GM18520 (cell line): ENCODE results near the gene PLRG1.
"Not testable (repeated sequence)": the region's sequence is repeated elsewhere in the genome, so short reads cannot be mapped to it uniquely, and the experiment has no call there.

Experiments
- ATAC-seq: cut with Tn5 transposase; IDR thresholded peaks from one replicate; pipeline ENCODE4 v1.9.1; 2021; ENCODE audit not compliant: unreplicated experiment

PLRG1 gene

DNA sequence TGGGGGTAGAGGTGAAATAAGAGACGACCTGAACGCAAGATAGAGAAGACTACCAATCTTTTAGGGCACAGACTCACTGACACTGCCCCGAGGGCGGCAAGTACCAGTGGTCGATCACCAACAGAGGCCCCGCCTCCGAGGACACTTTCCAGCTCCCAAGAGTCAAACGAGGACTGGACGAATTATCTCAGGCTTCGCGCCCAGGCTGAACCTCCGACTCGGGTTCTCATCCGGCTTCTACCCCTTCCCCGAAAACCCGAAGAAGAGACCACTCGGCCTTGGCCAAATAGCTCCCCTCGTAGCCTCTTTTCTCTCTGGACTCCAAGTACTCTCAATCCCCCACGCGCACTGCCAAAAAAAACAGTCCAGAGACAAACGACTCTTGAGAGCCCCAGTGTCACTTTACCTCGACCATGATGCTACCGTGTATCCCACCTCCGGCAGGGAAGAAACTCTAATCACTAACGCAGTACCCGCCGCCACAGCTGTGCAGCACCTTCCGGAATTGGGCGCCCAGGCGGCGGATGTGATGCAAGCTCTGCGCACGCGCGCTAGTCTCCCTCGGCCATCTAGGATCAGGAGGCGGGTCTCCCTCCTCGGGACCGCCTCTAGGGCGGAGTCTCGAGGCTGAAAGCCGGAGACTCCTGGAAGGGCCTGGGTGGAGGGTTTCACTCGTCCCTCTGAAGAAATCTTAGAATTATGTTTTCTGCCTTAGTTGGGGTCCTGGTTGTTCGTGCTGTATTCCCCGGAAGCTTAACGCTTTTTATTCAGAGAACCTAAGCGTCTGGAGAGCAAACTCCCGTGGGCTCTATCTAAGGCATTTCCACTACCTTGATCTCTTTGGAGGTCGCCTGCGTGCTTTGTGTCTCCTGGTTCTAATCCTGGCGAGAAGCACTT lies at the start of gene PLRG1:
Gene PLRG1 (minus strand): TSS at position 507 of the 897 bp plus-strand sequence. CDS start 92 bp downstream, at position 415.
- ATAC-seq = peak; percentile 96

DNA sequence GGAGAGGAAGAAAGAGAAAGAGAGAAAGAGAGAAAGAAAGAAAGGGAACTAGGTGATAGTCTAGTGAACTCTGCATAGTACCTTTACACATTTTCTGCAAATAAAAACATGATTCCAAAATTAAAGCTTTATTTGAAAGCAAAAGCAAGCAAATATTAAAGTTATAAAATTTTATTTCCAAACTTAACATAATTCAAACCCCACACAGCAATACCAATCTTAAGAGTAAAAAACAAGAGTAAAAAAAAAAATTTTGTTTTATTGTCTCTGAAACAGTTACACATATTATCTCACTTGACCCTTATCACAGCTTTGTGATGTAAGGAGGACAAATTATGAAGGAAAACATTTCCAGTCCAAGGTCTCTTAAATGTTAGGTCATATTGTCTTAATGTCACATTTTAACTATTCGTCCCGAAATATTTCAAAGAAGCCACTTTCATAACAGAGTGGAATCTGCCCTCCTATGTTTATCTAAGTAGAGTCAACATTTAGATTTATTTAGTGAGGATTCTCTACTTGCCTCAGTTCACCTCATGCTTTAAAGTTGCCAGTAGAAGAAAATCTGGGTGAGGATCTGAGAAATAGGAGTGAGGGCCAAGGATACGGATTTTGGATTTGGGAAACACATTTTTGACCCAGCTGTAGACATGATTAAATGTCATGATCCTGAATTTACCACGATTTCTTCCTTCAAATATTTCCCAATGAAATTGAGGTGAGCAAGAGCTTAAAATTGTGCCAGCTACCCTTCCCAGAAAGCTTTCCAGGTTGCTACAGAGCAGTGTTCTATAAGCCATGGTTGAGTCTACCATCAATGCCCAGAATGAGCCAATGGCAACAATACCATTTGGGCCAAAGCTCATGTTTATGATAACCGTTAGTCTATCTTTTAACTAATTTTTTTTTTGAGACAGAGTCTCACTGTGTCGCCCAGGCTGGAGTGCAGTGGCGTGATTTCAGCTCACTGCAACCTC lies 47.9 kb upstream of the PLRG1 start:
- no peak for ATAC-seq

DNA sequence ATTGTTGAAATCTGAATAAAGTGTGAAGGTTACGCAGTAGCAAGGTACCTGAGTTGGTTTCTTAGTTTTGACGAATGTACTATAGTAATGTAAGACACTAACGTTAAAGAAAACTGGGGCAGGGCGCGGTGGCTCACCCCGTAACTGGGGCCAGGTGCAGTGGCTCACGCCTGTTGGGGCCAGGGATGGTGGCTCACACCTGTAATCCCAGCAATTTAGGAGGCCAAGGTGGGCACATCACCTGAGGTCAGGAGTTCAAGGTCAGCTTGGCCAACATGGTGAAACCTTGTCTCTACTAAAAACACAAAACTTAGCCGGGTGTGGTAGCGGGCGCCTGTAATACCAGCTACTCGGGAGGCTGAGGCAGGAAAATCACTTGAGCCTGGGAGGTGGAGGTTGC lies 47.1 kb upstream of the PLRG1 start:
- ATAC-seq = not testable (repeated sequence)

DNA sequence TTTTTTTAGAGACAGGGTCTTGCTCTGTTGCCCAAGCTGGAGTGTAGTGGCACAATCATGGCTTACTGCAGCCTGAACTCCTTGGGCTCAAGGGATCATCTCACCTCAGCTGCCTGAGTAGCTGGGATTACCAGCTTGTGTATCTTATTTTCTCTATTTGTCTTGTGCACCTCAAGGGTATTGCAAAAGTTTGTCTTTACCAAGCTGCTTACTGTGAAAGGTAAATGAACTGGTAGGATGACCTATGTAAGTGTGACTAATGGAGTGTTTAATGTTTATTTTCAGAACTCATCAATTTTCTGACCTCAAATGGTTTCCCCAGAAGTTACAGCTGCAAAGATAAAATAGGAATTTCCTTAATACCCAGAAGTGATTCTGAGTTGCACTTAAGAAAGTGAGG lies 45.6 kb upstream of the PLRG1 start:
- no peak for ATAC-seq

DNA sequence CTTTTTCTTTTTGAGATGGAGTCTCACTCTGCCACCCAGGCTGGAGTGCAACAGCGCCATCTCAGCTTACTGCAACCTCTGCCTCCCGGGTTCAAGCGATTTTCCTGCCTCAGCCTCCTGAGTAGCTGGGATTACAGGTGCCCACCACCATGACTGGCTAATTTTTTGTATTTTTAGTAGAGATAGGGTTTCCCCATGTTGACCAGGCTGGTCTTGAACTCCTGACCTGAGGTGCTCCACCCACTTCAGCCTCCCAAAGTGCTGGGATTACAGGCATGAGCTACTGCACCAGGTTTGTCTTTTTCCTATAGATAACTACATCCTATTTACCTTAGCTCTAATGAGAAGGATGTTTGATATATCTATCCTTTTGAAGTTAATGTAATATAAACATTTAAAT lies 44.1 kb upstream of the PLRG1 start:
- ATAC-seq = not testable (repeated sequence)

DNA sequence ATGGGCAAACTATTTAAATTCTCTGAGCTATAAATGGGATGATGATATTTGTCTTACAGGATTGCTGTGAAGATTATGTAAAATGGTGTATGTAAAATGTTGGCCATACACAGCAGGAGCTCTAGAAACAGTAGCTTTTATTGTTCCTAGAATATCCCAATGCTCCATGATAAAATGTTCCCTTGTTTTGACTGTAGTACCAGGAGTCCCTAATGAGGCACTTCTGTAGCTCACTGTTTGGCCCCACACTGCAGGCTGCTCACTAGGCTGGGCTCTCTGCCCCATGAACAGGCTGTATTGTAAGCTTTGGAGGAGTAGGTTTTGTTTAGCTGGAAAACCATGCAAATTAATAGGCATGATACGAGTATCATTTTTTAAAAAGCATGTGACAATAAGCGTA lies 43.7 kb upstream of the PLRG1 start:
- no peak for ATAC-seq

DNA sequence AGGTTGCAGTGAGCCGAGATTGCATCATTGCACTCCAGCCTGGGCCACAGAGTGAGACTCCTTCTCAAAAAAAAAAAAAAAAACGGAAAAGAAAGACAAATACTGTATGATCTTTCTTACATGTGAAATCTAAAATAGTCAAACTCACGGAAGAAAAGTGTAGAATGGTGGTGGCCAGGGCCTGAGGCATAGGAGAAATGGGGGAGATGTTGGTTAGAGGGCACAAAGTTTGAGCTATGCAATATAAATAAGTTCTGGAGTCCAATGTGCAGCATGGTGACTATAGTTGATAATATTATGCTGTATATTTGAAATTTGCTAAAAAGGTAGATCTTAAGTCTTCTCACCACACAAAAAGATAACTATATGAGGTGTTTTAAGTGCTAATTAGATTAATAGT lies 41.7 kb upstream of the PLRG1 start:
- ATAC-seq = no peak

DNA sequence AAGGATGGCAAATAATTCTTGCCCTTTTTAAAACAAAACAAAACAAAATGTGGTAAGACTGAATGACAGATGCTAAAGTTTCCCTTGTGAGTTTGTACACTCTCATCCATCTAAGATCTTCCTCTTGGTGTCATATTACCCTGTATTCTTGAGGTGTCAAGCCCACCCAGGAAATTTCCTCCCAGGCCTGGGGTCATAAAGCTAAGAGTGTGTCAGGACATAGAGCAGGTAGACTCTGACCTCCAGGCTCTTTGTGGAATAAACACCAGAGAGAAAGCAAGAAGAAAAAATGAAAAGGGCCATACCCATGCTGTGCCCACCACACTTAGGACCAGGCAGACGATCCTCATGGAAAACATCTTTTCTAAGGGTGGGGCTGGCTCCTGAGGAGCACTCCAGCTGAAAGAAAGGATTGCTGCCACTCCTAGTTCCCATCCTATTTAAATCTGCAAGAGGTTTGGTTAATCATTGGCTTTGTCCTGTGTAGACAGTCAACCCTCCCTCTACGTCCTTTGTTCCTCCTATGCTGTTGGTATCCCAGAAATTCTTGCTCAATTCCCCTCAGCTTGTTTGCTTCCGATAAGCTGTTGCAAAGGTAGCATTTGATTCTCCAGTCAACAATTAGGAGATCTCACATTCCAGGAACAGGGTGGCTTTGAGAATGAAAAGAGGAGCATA lies 40.3 kb upstream of the PLRG1 start, which contains the start of gene FGA:
Gene FGA (minus strand): TSS at position 414 of the 678 bp plus-strand sequence. CDS start 55 bp downstream, at position 359.
- no peak for ATAC-seq

DNA sequence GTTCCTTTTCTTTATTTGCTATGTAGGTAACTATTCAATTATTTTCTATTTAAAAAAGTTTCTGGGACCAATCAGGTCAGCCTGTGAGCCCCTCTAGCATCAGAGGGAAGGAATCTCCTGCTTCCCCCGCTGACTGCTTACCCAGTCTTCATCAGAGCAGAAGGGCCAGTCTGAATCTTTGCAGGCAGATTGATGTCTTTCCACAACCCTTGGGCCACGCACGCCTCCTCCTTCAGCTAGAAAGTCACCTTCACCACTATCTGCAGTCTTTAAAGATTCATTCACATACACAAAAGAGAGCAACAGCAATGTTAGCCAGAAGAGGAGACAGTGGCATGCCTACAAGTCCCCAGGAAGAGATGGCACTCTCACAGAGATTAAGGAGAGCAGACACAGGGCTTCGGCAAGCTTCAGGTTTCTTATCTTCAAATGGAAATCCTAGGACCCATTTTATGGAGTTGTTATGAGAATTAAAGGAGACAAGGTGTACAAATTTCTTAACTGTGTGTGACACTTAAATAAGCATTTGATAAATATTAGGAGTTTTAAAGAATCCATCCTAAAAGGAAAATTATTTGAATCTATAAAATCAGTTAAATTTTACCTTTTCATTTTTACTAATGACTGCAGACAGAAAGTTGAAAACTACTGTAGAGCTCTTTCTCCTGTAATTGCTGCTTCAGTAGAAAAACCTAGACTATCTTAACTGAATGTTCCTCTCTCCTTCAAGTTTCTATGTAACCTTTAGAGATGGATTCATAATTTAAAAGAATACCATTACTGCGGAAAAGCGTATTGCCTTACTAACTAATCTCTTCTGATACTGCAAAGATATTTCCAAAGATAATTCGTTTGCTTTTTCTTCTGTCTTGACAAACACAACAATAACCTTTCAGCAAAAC lies 39.3 kb upstream of the PLRG1 start:
- no peak for ATAC-seq

DNA sequence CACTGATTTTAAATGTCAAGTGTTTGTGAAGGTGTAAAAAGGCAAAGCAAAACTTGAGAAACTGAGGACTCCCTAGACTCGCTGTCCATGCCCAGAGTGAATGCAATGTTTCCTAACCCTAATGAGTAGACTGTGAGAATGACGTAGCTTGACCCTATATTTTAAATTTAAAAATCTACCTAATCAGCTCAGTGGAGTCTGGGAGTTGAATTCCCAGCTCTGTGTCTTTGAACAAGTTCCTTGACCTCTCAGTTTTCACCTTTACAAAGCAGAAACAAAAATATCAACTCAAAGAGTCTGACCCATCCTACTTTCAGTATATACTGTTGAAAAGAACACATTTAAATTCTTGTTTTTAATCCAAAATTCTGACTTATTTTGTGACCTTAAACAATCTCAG lies 38.0 kb upstream of the PLRG1 start:
- ATAC-seq = no peak

DNA sequence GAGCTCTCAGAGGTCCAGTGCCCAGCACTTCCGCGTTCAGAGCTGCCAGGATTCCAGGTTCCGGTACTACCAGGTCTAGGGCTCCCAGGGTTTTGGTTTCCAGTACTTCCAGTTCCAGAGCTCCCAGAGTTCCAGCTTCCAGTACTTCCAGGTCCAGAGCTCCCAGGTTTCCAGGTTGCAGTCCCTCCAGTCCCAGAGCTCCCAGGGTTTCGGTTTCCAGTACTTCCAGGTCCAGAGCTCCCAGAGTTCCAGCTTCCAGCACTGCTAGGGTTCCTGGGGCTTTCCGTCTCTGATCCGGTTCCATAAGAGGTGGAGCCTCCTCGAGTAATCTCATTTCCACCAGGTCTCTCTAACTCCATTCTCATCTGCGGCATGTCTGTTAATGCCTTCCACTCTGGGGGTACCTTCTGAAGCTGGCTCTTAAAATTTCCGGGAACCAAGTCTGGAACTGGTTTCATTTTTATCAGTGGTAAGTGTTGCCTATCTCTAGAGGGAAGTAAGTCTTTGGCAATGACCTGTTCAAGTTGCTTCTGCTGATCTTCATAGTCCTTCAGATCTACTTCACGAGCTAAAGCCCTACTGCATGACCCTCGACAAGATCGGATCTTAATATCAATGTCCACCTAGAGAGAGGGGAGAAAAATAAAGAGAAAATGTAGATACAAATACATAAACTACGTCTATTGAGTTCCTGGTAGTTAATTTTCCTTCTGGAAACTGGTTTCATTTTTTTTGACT lies 36.3 kb upstream of the PLRG1 start:
- no peak for ATAC-seq

DNA sequence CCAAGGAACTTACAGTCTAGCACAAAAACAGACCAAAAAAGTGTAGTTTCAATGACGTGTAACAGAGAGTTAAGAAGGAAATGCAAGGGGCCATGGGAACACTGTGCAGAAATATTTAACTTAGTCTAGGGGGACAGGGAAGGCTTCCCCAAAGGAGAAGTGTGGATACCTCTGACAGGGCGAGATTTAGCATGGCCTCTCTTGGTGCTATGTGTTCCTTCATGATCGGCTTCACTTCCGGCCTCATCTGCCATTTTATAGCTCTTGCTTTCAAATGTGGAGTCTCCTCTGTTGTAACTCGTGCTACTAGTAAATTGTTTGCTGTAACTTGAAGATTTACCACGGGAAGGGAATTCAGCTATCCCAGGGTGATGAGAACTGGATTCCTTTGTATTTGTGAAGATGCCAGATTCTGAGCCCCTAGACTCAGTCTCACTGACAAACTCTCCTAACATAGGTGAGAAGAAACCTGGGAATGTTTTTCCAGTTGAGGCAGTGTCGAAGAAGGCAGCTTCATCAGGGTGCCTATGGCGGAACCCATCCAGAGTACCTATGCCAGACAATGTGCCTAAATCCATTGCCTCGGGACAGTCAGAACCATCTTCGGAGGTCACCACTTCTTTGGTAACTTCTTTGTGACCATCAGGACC lies 35.3 kb upstream of the PLRG1 start:
- ATAC-seq = no peak

DNA sequence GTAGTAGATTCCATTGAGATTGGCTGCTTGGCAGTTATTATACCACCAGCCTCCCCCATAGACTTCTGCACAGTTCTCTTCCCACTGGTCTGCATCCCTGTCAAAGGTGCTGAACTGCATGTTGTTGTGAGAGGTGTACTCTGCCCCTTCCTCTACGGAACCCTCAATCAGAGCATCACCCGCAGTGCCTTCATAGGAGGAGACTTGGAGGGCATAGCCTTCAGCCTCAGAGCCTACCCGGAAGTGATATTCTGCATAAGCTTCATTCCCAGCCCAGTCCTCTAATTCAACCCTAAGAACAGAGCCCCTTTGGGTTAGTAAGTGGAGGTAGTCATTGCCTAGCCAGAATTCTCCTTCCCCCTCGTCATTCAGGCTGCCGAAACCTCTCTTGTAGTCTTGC lies 34.1 kb upstream of the PLRG1 start:
- ATAC-seq = no peak

DNA sequence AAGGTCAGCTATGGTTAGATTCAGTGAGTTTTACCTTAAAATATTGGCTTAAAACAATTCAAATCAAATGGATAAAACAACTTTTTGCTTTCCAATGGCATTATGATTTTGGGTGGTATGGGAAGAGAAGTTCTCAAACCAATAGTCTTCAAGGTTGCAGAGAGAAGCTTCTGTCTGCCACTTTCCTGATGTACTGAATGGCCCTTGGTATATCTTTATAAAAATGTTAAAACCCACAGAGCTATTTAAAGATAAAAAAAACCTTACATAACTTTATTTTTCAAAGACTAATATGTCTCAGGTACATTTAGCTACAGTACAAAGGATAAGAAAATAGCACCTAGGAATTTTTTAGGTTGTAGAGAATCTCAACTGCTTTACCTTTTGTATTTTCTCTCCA lies 33.5 kb upstream of the PLRG1 start:
- ATAC-seq = no peak

DNA sequence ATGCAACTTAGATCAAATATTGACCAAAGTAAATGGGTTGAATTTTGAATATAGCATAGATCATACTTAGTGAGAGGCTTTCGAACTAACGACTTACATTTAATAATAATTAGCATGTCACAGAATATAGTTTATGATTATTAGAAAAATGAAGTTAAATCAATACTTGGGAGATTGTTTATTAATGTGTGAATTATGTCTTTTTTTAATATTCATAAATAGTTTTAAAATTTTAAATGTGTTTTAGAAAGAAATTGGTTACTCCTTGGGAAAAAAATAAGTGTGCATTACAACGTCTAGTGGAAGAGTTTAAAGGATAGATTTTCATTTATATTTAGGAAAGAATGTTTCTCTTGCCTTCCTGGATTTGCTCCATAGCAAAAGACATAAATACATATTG lies 33.0 kb upstream of the PLRG1 start:
- ATAC-seq = no peak

DNA sequence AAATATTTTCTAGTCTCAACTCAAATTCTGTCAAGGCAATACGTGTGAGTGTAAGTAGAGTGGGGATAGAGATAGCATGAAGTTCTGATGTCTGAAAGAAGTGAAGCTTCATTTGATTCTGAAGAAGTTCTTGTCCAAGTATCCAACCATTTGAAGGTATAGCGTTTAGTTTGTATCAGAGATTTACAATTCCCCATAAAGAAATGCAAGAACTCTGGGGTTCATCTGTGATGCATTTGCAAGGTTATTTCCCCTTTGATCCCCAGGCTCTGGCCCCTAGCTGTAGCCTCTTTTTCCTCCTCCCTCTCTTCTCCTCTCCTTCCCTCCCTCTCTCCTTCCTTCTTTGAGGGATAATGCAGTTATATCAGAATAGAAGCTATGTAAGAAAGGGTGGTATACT lies 32.5 kb upstream of the PLRG1 start:
- ATAC-seq = no peak

DNA sequence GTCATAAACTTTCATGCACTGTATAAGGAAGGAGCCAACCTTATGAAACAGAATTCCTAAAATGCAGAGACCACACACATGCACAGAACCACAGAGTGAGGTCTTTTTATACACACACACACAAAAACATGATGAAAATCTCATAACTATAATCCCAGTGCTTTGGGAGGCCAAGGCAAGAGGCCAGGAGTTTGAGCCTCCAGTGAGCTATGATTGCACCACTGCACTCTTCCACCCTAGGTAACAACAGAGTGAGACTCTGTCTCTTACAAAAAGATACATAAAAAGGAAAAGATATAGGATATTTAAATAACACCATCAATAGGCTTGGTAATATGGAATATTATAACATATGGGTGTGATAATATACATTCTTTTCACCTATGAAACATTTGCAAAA lies 29.7 kb upstream of the PLRG1 start:
- no peak for ATAC-seq

DNA sequence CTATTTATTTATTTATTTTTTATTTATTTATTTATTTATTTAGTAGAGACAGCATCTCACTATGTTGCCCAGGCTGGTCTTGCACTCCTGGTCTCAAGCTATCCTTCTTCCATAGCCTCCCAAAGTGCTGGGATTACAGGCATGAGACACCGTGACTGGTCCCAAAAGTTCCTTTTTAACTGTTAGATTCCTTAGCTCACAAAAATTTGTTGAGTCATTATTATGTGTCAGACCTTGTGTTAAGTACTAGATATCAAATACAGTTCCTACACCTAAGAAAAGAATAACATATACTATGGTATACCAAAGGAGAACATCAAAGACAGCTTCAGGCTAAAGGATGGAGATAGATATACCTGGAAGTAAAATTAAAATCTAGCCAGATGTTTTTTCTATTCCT lies 28.7 kb upstream of the PLRG1 start:
- ATAC-seq = no peak

DNA sequence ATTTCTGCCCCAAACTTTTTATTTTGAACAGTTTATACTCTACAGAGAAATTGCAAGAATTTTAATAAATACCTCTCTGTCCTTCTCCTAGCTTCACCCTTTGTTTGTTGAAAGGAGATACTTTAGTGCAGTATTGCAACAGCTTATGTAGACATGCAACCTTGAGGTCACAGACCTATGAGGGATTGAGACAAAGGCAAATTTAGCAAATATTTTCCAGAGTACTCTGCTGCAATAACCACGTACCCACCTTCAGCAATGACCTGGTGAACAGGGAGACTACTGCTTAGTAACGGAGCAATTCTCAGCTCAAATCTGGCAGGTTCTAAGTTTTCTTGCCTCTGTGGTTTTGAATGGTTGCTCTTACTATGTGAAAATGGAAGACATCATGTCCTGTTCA lies 27.1 kb upstream of the PLRG1 start:
- ATAC-seq = no peak
